Brain microvascular endothelial cell (primary cell): ENCODE measurements around the gene GSAP.
"Not testable (repeated sequence)": the region's sequence is repeated elsewhere in the genome, so short reads cannot be mapped to it uniquely, and the experiment has no call there.

ENCODE experiments used
- DNase-seq: peaks from one replicate; pipeline ENCODE4 v3.0.0-alpha.2; 2020
- H3K27ac ChIP-seq: fragments of 250-450 bp; sonication (Bioruptor Pico); 2 replicates; pipeline ENCODE4 v1.5.1; 2020; ENCODE audit warnings: mild to moderate bottlenecking, moderate library complexity
- H3K27me3 ChIP-seq: fragments of 250-450 bp; sonication (Bioruptor Pico); replicated peaks from 2 replicates; pipeline ENCODE4 v1.5.1; 2020; ENCODE audit warnings: mild to moderate bottlenecking
- H3K36me3 ChIP-seq: fragments of 250-450 bp; sonication (Bioruptor Pico); replicated peaks from 2 replicates; pipeline ENCODE4 v1.5.1; 2020; ENCODE audit warnings: mild to moderate bottlenecking
- H3K4me3 ChIP-seq: 2 replicates; pipeline ENCODE4 v1.5.1; 2011; ENCODE audit warnings: low read depth, mild to moderate bottlenecking, control low read depth, low read length, moderate library complexity
- in situ Hi-C: cut with HindIII; loops from 2 replicates; pipeline ENCODE4 v1.10.0; 2017; ENCODE audit warnings: low sequenced_read_pairs, low pct_ligation_motif_present
- TF ChIP-seq, protein P1 (sequence below): IDR thresholded peaks from 2 replicates; pipeline ENCODE4 v1.5.1; 2011; ENCODE audit warnings: low read depth, mild to moderate bottlenecking, moderate library complexity, low read length, control low read depth, inconsistent platforms; ENCODE audit errors: missing control alignments

Gene GSAP

DNA sequence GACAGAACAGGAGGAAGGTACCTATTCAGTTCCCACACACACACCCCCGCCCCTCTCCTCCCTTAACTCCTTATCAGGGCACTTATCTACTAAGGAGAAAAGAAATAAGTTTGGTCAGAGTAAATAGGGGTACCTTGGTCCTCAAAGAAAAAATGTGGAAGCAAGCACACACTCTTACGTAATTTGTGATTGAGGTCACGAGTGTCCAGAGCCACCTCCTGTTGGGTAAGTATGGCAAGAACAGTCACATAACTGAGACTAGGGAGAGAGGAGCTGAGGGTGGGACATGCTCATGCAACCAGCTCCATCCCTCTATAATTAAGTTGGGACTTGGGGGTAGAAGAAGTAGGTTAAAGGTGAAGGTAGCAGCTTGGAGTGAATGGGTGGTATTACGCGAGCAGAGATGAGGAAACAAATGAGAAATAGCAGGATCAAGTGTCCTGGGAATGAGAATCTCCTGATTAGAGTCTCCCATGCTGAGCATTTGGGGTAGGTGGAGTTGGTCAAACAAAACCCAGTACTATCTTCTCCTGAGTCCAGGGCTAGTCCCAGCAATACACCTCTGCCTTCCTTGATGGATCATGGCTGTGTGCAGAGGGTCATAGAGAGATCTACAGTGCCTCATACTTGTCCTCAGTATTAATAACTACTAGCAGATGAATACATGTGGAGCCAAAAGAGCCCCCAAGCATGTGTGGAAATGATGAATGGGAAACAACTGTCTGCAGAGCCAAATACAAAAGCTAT is 77.1 kb downstream of the GSAP start:
- in situ Hi-C loops: no loop called here
- no peak overlapping the region for H3K4me3 ChIP-seq
- no peaks in the 10 kb centered on the region for H3K36me3 ChIP-seq
- no peak for DNase-seq
- H3K27ac ChIP-seq: no peak overlapping the region
- H3K27me3 ChIP-seq: no peaks in the 10 kb centered on the region
- TF ChIP-seq, protein P1, sequence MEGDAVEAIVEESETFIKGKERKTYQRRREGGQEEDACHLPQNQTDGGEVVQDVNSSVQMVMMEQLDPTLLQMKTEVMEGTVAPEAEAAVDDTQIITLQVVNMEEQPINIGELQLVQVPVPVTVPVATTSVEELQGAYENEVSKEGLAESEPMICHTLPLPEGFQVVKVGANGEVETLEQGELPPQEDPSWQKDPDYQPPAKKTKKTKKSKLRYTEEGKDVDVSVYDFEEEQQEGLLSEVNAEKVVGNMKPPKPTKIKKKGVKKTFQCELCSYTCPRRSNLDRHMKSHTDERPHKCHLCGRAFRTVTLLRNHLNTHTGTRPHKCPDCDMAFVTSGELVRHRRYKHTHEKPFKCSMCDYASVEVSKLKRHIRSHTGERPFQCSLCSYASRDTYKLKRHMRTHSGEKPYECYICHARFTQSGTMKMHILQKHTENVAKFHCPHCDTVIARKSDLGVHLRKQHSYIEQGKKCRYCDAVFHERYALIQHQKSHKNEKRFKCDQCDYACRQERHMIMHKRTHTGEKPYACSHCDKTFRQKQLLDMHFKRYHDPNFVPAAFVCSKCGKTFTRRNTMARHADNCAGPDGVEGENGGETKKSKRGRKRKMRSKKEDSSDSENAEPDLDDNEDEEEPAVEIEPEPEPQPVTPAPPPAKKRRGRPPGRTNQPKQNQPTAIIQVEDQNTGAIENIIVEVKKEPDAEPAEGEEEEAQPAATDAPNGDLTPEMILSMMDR: no peak

DNA sequence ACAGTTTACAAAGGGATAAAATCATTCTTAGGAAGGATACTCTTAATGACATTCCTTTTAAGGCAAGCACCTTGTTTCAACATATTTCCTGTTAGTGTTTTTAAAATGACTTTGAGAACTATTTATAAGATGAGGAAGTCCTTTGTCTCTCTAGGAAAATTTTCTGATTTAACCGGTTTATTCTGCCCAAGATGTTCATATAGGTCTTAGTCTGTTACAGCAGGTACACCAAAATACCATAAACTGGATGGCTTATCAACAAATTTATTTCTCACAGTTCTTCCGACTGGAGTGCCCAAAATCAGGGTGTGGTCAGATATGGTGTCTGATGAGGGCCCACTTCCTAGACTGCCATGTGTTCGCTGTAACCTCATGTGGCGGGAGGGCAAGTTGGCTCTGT is 77.9 kb downstream of the GSAP start:
- DNase-seq: no peak
- TF ChIP-seq, protein P1: no peak
- Histone ChIP-seq H3K36me3 (no peaks in the 10 kb centered on the region), H3K27ac (no peak overlapping the region), H3K4me3 (no peak overlapping the region), H3K27me3 (no peaks in the 10 kb centered on the region)
- in situ Hi-C loops: no loop called here

DNA sequence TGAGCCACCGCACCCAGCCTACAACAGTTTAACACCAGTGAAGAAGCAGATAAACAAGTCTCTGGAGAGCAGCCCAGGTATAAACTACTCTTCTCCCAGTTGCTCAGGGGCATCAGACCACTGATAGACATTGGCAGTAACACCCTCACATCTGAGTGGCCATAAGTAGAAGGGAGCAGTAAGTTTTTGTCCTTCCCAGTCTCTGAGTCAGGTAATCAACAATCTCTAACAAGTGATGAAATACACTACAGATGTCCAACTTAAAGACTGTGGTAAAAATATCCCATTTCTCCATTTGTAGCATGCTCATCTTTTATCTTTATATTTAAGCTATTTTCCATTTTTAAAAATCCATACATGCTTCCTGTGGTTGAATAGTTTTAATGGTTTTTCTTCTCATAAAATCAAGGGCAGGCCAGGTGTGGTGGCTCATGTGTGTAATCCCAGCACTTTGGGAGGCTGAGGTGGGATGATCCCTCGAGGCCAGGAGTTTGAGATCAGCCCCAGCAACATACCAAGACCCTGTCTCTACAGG is 78.6 kb downstream of the GSAP start:
- TF ChIP-seq, protein P1: no peak
- in situ Hi-C loops: no loop called here
- Histone ChIP-seq H3K4me3 (no peak overlapping the region), H3K27ac (no peak overlapping the region), H3K36me3 (no peaks in the 10 kb centered on the region), H3K27me3 (no peaks in the 10 kb centered on the region)
- DNase-seq: no peak

DNA sequence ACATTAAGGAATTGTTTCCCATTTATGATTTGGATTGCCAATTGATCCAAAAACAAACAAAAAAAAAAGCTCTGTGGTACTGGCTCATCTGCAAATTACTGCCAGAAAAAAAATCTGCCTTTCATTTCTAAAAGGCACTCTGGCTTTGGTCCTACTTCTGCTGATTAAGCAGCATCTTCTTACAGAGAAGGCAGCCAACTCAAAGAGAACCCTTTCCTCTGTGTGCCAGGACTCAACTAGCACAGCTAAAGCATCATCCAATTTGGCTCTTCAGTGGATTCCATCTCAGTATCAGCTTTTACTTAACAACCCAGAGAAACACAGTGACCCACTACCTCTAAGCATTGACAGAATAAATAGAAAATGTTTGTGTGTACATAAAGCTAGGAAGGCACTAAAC is 80.6 kb downstream of the GSAP start:
- Histone ChIP-seq H3K27me3 (no peaks in the 10 kb centered on the region), H3K27ac (no peak overlapping the region), H3K36me3 (no peaks in the 10 kb centered on the region), H3K4me3 (no peak overlapping the region)
- TF ChIP-seq, protein P1: no peak
- DNase-seq: no peak
- in situ Hi-C loops: no loop called here

DNA sequence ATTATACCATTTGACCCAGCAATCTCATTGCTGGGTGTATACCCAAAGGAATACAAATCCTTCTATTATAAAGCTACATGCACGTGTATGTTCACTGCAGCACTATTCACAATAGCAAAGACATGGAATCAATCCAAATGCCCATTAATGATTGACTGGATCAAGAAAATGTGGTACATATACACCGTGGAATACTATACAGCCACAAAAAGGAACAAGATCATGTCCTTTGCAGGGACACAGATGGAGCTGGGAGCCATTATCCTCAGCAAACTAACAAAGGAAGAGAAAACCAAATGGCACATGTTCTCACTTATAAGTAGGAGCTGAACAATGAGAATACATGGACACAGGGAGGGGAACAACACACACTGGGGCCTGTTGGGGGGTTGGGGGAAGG is 82.1 kb downstream of the GSAP start:
- DNase-seq, H3K27me3 ChIP-seq, H3K4me3 ChIP-seq, in situ Hi-C loops, H3K27ac ChIP-seq, H3K36me3 ChIP-seq: not testable (repeated sequence)

DNA sequence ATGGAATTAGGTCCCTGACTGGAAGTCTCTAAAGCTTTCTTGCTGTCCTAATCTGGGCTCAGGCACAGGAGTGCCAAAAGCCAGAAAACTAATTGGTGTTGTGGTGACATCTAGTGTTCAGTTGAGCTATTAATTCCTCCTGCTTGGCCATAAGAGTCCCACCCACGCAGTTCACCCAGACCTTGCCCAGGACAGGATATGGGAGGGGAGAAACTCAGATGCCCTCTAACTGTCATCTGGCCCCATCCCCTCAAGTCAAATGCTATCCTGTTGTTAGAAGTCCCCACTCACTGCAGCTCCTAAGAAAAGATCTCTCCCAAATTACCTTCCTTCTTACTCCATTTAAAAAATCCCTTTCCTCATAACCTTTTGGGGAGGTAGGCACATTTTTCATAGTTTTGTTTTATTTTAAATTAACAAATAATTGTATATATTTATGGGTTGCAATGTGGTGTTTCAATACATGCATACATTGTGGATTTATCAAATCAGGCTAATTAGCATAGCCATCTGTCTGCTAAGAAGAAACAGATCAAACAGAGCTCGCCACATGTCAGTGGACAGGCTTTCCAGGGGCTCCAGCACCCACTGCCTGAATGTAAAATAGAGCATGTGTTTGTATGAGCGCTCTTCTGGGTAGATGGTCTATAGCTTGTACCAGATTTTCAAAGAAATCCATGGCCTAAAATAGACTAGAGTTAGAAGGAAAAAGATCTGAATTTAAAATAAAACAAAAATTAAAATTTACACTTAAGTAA is 84.0 kb downstream of the GSAP start:
- no peak overlapping the region for H3K27ac ChIP-seq
- H3K36me3 ChIP-seq: no peaks in the 10 kb centered on the region
- in situ Hi-C loops: no loop called here
- DNase-seq: peak; percentile 84
- TF ChIP-seq, protein P1: peak; percentile 72
- H3K4me3 ChIP-seq: no peak overlapping the region
- no peaks in the 10 kb centered on the region for H3K27me3 ChIP-seq
